Endothelial cell of umbilical vein (primary cell): Measurements from ENCODE around the gene CRYGN. TPM values are rescaled to one million over a fixed set of nuclear protein-coding genes. Genes with fewer than 3 reads are reported as not detected.

ENCODE experiments used
- BruUV-seq: library from RNA; stranded (reverse); fragments of 400-500 nt; replicated peaks from 2 replicates; lab custom pipeline; 2021; lab: Mats Ljungman, UMichigan
- CTCF ChIA-PET: fragments of 300-600, 350-600 bp; sonication (Branson Sonifier 250); formaldehyde crosslinking; loops from one replicate; lab custom pipeline; 2021; ENCODE audit warnings: antibody characterized with exemption, inconsistent platforms; lab: Charles Lee
- POLR2A ChIA-PET: fragments of 300-600, 350-600 bp; sonication (Branson Sonifier 250); formaldehyde crosslinking; loops from one replicate; lab custom pipeline; 2021; ENCODE audit warnings: antibody characterized with exemption, inconsistent platforms; lab: Charles Lee
- DNase-seq: peaks from one replicate; pipeline ENCODE4 v3.0.0-alpha.2; 2011; ENCODE audit warnings: low read depth, low spot score
- FAIRE-seq: peaks from 2 replicates; lab custom pipeline; 2011; peaks lifted over from hg19 to GRCh38; lab: Jason Lieb, UNC
- H2AFZ ChIP-seq: 2 replicates; pipeline ENCODE4 v1.6.0; 2012; ENCODE audit warnings: low read depth, low read length, control low read depth, inconsistent platforms
- H3K27ac ChIP-seq: 2 replicates; pipeline ENCODE4 v1.5.1; 2011; ENCODE audit warnings: low read depth, mild to moderate bottlenecking, control low read depth, low read length, moderate library complexity; ENCODE audit not compliant: insufficient read depth
- H3K27me3 ChIP-seq, 2 experiments: 2 replicates each; pipeline versions ENCODE4 v1.6.0 to v1.6.1; 2011; ENCODE audit warnings: low read length in 2 of 2, mixed read lengths in 1 of 2; ENCODE audit not compliant: control insufficient read depth in 2 of 2, insufficient read depth in 2 of 2
- H3K36me3 ChIP-seq, 2 experiments: 2 replicates in 1 of 2; 3 replicates in 1 of 2; pipeline ENCODE4 v1.5.1; 2011; ENCODE audit warnings: low read length in 2 of 2, mild to moderate bottlenecking in 1 of 2, moderate library complexity in 1 of 2; ENCODE audit not compliant: control insufficient read depth in 2 of 2, insufficient read depth in 2 of 2; ENCODE audit errors: extremely low read depth in 1 of 2
- H3K4me1 ChIP-seq: 3 replicates; pipeline ENCODE4 v1.5.1; 2011; ENCODE audit warnings: mild to moderate bottlenecking, low read length; ENCODE audit not compliant: control insufficient read depth, insufficient read depth; ENCODE audit errors: extremely low read depth
- H3K4me2 ChIP-seq: 2 replicates; pipeline ENCODE4 v1.6.1; 2011; ENCODE audit warnings: low read length, control low read depth, mixed read lengths; ENCODE audit not compliant: insufficient read depth
- H3K4me3 ChIP-seq, 3 experiments: fragments of 200-600 bp in 1 of 3; sonication (generic), shearing (Covaris generic) in 1 of 3; replicated peaks in 1 of 3; 2 replicates each; pipeline ENCODE4 v1.5.1; 2011 to 2016; ENCODE audit warnings: control low read depth in 3 of 3, low read length in 3 of 3, mild to moderate bottlenecking in 2 of 3, inconsistent platforms in 1 of 3, low read depth in 1 of 3, moderate library complexity in 1 of 3; ENCODE audit not compliant: insufficient read depth in 1 of 3
- H3K79me2 ChIP-seq: 2 replicates; pipeline ENCODE4 v1.6.0; 2012; ENCODE audit warnings: low read length, inconsistent platforms; ENCODE audit not compliant: control insufficient read depth, insufficient read depth
- H3K9ac ChIP-seq: replicated peaks from 2 replicates; pipeline ENCODE3; 2011; ENCODE audit warnings: low read length, control low read depth; ENCODE audit not compliant: insufficient read depth; ENCODE audit errors: extremely low read depth
- H3K9me1 ChIP-seq: replicated peaks from 3 replicates; pipeline ENCODE4 v1.6.0; 2011; ENCODE audit warnings: mild to moderate bottlenecking, low read length; ENCODE audit not compliant: control insufficient read depth, insufficient read depth; ENCODE audit errors: extremely low read depth
- H3K9me3 ChIP-seq: replicated peaks from 2 replicates; pipeline ENCODE4 v1.5.1; 2012; ENCODE audit warnings: low read length, inconsistent platforms; ENCODE audit not compliant: control insufficient read depth, insufficient read depth
- H4K20me1 ChIP-seq: replicated peaks from 2 replicates; pipeline ENCODE3; 2011; ENCODE audit warnings: mild to moderate bottlenecking, low read length; ENCODE audit not compliant: control insufficient read depth, insufficient read depth; ENCODE audit errors: extremely low read depth
- CTCF ChIP-seq, 2 donors: IDR thresholded peaks; 1 replicate in 1 of 2; 2 replicates in 1 of 2; pipeline ENCODE4 v1.5.1; 2011; ENCODE audit warnings: low read length in 2 of 2, mild to moderate bottlenecking in 2 of 2, moderate library complexity in 2 of 2, control low read depth in 1 of 2, inconsistent platforms in 1 of 2, low read depth in 1 of 2; ENCODE audit not compliant: insufficient read depth in 1 of 2; ENCODE audit errors: extremely low read depth in 1 of 2
- EZH2 ChIP-seq: IDR thresholded peaks from 2 replicates; pipeline ENCODE4 v1.6.1; 2012; ENCODE audit warnings: borderline replicate concordance, low read depth, mild to moderate bottlenecking, moderate library complexity, low read length, inconsistent platforms; ENCODE audit not compliant: severe bottlenecking
- FOS ChIP-seq: IDR thresholded peaks from 2 replicates; pipeline ENCODE4 v1.6.1; 2011; ENCODE audit warnings: mild to moderate bottlenecking, low read length, moderate library complexity, borderline replicate concordance; ENCODE audit not compliant: insufficient read depth
- GATA2 ChIP-seq: IDR thresholded peaks from 2 replicates; pipeline ENCODE4 v1.7.0; 2011; ENCODE audit warnings: low read depth, mild to moderate bottlenecking, moderate library complexity, mixed read lengths, low read length; ENCODE audit not compliant: insufficient read length, insufficient read depth
- JUN ChIP-seq: IDR thresholded peaks from 2 replicates; pipeline ENCODE4 v1.6.1; 2011; ENCODE audit warnings: borderline replicate concordance, low read depth; ENCODE audit not compliant: insufficient read length, insufficient read depth
- MYC ChIP-seq: IDR thresholded peaks from one replicate; pipeline ENCODE4 v1.6.1; 2011; ENCODE audit warnings: mild to moderate bottlenecking, low read depth, low read length
- POLR2A ChIP-seq: IDR thresholded peaks from 2 replicates; pipeline ENCODE4 v1.6.1; 2012; ENCODE audit warnings: low read depth, mild to moderate bottlenecking, control low read depth, low read length
- POLR2AphosphoS5 ChIP-seq: IDR thresholded peaks from 2 replicates; pipeline ENCODE4 v1.6.1; 2012; ENCODE audit warnings: low read depth, mild to moderate bottlenecking, control low read depth, low read length, moderate library complexity; ENCODE audit not compliant: insufficient read depth
- dilution Hi-C: fragments of 300-500 bp; cut with MboI; formaldehyde crosslinking; loops from one replicate; pipeline ENCODE4 v1.15.0; 2019; ENCODE audit warnings: low sequenced_read_pairs; ENCODE audit not compliant: extremely low pct_ligation_motif_present
- intact Hi-C: fragments of 100-400 bp; cut with micrococcal nuclease; formaldehyde crosslinking; loops from one replicate; pipeline ENCODE4 v1.10.0; 2022
- polyA plus RNA-seq, 4 experiments: library from polyadenylated mRNA; depleted of rRNA in 3 of 4; stranded (reverse) in 3 of 4; unstranded in 1 of 4; fragments of >200 nt; gene quantifications; 2 replicates each; pipeline versions ENCODE4 v1.2.1 to v1.2.3, GENCODE V29; 2011 to 2012; ENCODE audit warnings: missing spikeins in 1 of 4
- total RNA-seq: library from RNA; stranded (reverse); gene quantifications from 2 replicates; pipeline ENCODE4 v1.2.3, GENCODE V29; 2021
- TF ChIP-seq, protein P1 (sequence below): IDR thresholded peaks from 2 replicates; pipeline ENCODE4 v1.6.1; 2011; ENCODE audit not compliant: insufficient read depth, insufficient read length

CRYGN gene
- total and polyA plus RNA-seq, 2 donors (not counting 3 experiments of a cell fraction or from before 2014, with no cell fraction given), result not detected

DNA sequence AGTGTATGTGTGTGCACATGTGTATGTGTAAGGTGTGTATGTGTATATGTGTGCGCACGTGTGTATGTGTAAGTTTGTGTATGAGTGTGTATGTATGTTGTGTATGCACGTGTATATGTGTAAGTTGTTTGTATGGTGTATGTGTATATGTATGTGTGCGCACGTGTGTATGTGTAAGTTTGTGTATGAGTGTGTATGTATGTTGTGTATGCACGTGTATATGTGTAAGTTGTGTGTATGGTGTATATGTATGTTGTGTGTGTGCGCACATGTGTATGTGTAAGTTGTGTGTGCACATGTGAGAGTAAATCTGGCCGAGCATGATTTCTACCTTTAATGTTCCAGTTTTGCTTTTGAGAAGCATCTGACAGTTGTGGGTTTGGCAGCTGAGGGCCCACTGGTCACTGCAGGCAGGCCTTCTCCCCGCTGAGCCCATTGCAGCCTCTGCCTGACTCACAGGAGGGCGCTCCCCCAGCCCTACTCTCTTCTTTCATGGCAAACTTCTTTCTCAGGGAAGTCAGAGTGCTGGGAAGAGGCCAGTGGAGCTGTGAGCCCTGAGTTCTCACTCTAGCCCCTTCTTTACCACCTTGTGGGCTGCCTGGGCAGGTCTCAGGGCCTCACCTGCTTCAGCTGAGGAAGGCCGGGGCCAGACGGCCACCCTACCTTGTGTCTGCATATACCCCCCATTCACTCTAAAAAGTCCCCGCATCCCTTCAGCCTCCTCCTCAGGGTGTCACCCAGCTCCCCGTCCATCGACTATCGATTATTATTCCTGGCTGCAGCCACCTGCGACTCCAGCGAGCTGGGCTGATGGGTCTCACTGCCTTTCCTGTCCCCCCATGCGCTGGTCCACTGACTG is 41.3 kb downstream of the CRYGN start:
- Histone ChIP-seq H3K79me2 (no peaks in the 10 kb centered on the region), H3K36me3 (no peaks in the 10 kb centered on the region), H4K20me1 (no peaks in the 10 kb centered on the region), H3K9me1 (no peaks in the 10 kb centered on the region), H3K27me3 (no peaks in the 10 kb centered on the region), H3K9ac (no peak overlapping the region), H3K4me3 (no peak overlapping the region), H3K27ac (no peak overlapping the region), H3K4me2 (no peak overlapping the region), H3K9me3 (no peaks in the 10 kb centered on the region), H3K4me1 (no peaks in the 10 kb centered on the region), H2AFZ (no peak overlapping the region)
- FAIRE-seq (no peak), DNase-seq (no peak)
- no peak for TF ChIP-seq FOS
- TF ChIP-seq, protein P1, sequence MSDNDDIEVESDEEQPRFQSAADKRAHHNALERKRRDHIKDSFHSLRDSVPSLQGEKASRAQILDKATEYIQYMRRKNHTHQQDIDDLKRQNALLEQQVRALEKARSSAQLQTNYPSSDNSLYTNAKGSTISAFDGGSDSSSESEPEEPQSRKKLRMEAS, result no peak
- ChIA-PET CTCF (interaction anchor here (0.9 to 2.0 kb wide), 4 partner anchors 32 to 384 kb away, joined by 3 to 9 read pairs (median 3); no protein-coding TSS in a partner anchor), POLR2A (no interaction called here)
- intact Hi-C loops, result no loop called here
- dilution Hi-C loops, result no loop called here
- BruUV-seq, result no TSS peak

- no peak overlapping the region for H3K27ac ChIP-seq
- no peaks in the 10 kb centered on the region for H3K27me3 ChIP-seq
- no peaks in the 10 kb centered on the region for H3K79me2 ChIP-seq
- H2AFZ ChIP-seq, result no peak overlapping the region
- TF ChIP-seq POLR2AphosphoS5, result no peak
- no peak for TF ChIP-seq FOS
- no peak for TF ChIP-seq POLR2A
- no peak for TF ChIP-seq CTCF (IDR thresholded peaks at IDR 0.05; ENCODE audit: extremely low read depth in 1 of 2, insufficient read depth in 1 of 2, low read depth in 1 of 2, low read length in 2 of 2)
- TF ChIP-seq MYC, result no peak
- TF ChIP-seq, protein P1, result no peak
- TF ChIP-seq EZH2, result no peak
- TF ChIP-seq GATA2, result no peak
- TF ChIP-seq JUN, result no peak
- H3K4me2 ChIP-seq, result no peak overlapping the region
- no peak for FAIRE-seq
- no peaks in the 10 kb centered on the region for H4K20me1 ChIP-seq
- H3K9me3 ChIP-seq, result no peaks in the 10 kb centered on the region
- no peaks in the 10 kb centered on the region for H3K9me1 ChIP-seq
- intact Hi-C loops, result no loop called here
- H3K4me1 ChIP-seq, result no peaks in the 10 kb centered on the region
- CTCF ChIA-PET, result no interaction called here
- POLR2A ChIA-PET, result no interaction called here
- H3K36me3 ChIP-seq, result no peaks in the 10 kb centered on the region
- dilution Hi-C loops, result no loop called here
- DNase-seq, result no peak
- no TSS peak for BruUV-seq
- no peak overlapping the region for H3K4me3 ChIP-seq
- no peak overlapping the region for H3K9ac ChIP-seq
Measured at GRCh38 chr7:151397026-151397425, 42.9 kb downstream of the CRYGN start.
